Thyroid gland (tissue), 4 donors: Measurements from ENCODE around the gene RNF220. TPM values are rescaled to one million over a fixed set of nuclear protein-coding genes. Genes with fewer than 3 reads are reported as not detected.
A peak's percentile ranks its signal among the peaks of the same experiment; 100 is the strongest.

Experiments
- DNase-seq, 2 donors: peaks; one replicate each; pipeline ENCODE4 v3.0.0-alpha.2; 2019
- H3K27ac ChIP-seq, 3 donors: fragments of 200-600 bp; sonication (generic); 1 replicate in 2 of 3; 2 replicates in 1 of 3; pipeline ENCODE4 v1.5.1; 2016 to 2019; ENCODE audit warnings: mild to moderate bottlenecking in 1 of 3, moderate library complexity in 1 of 3
- H3K27me3 ChIP-seq: fragments of 200-600 bp; sonication (generic); one replicate; pipeline ENCODE4 v1.5.1; 2019
- H3K36me3 ChIP-seq, 2 donors: fragments of 200-600 bp; sonication (generic); one replicate each; pipeline ENCODE4 v1.5.1; 2016 to 2019
- H3K4me1 ChIP-seq, 2 donors: fragments of 200-600 bp; sonication (generic); one replicate each; pipeline ENCODE4 v1.5.1; 2017 to 2019
- H3K4me3 ChIP-seq, 3 donors: fragments of 200-600 bp; sonication (generic); replicated peaks in 1 of 3; 1 replicate in 2 of 3; 2 replicates in 1 of 3; pipeline ENCODE4 v1.5.1; 2016; ENCODE audit warnings: mild to moderate bottlenecking in 1 of 3
- H3K9me3 ChIP-seq: fragments of 200-600 bp; sonication (generic); one replicate; pipeline ENCODE4 v1.5.1; 2017
- POLR2A ChIP-seq, 2 donors: fragments of 450-650 bp; IDR thresholded peaks; one replicate each; pipeline ENCODE4 v1.6.1; 2017; ENCODE audit warnings: antibody characterized with exemption in 2 of 2, mild to moderate bottlenecking in 2 of 2, moderate library complexity in 1 of 2
- WGBS, 2 donors: methylation state at CpG; one replicate each; pipeline ENCODE4 v1.1.5; 2017; 5-methylcytosine and 5-hydroxymethylcytosine counted together
- intact Hi-C: fragments of 100-400 bp; cut with DNase I; formaldehyde crosslinking; loops from one replicate; pipeline ENCODE4 v1.15.1; 2023
- total RNA-seq, 4 donors: library from RNA; depleted of rRNA; stranded (reverse); fragments of >200 nt; gene quantifications; one replicate each; pipeline ENCODE4 v1.2.3, GENCODE V29; 2016
- TF ChIP-seq, protein P1 (sequence below), 6 experiments: fragments of 200-600 bp in 3 of 6; fragments of 450-650 bp in 3 of 6; sonication (generic) in 3 of 6; IDR thresholded peaks; one replicate each; pipeline ENCODE4 v1.5.1; 2016 to 2019; ENCODE audit warnings: antibody characterized with exemption in 6 of 6, mild to moderate bottlenecking in 2 of 6, inconsistent platforms in 1 of 6, moderate library complexity in 1 of 6

Gene RNF220
- total RNA-seq, 4 donors from 2014 or later, result 88.7 to 117 (median 102) TPM

DNA sequence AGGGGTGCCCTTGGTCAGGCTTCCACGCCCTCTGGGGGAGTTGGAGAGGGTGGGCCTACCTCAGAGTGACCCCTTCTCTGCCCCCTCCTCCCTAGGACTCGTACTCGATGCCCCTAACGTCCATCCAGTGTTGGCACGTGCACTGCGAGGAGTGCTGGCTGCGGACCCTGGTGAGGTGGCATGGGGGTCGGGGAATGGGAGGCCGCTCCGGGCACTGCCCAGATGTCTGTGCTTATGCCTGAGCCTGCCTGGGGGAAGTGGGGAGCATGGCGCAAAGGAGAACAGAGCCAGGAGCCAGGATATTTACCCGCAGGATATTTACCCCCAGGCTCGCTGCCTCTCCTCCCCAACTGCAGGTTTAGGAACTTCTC, 244.7 kb downstream of the RNF220 start:
- TF ChIP-seq, protein P1, sequence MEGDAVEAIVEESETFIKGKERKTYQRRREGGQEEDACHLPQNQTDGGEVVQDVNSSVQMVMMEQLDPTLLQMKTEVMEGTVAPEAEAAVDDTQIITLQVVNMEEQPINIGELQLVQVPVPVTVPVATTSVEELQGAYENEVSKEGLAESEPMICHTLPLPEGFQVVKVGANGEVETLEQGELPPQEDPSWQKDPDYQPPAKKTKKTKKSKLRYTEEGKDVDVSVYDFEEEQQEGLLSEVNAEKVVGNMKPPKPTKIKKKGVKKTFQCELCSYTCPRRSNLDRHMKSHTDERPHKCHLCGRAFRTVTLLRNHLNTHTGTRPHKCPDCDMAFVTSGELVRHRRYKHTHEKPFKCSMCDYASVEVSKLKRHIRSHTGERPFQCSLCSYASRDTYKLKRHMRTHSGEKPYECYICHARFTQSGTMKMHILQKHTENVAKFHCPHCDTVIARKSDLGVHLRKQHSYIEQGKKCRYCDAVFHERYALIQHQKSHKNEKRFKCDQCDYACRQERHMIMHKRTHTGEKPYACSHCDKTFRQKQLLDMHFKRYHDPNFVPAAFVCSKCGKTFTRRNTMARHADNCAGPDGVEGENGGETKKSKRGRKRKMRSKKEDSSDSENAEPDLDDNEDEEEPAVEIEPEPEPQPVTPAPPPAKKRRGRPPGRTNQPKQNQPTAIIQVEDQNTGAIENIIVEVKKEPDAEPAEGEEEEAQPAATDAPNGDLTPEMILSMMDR (IDR thresholded peaks at IDR 0.05), result no peak
- no peak for TF ChIP-seq POLR2A (IDR thresholded peaks at IDR 0.05)
- Histone ChIP-seq H3K4me3 (no peak overlapping the region), H3K4me1 (no peaks in the 10 kb centered on the region), H3K36me3 (peaks cover 41 to 51% of the 10 kb centered on the region in 2 donors), H3K27ac (no peak overlapping the region), H3K9me3 (no peaks in the 10 kb centered on the region), H3K27me3 (no peaks in the 10 kb centered on the region)
- no peak for DNase-seq
- WGBS, 2 donors, result 93 to 95% methylated on average over 10 to 13 of the region's 13 CpGs
- intact Hi-C loops, result no loop called here

DNA sequence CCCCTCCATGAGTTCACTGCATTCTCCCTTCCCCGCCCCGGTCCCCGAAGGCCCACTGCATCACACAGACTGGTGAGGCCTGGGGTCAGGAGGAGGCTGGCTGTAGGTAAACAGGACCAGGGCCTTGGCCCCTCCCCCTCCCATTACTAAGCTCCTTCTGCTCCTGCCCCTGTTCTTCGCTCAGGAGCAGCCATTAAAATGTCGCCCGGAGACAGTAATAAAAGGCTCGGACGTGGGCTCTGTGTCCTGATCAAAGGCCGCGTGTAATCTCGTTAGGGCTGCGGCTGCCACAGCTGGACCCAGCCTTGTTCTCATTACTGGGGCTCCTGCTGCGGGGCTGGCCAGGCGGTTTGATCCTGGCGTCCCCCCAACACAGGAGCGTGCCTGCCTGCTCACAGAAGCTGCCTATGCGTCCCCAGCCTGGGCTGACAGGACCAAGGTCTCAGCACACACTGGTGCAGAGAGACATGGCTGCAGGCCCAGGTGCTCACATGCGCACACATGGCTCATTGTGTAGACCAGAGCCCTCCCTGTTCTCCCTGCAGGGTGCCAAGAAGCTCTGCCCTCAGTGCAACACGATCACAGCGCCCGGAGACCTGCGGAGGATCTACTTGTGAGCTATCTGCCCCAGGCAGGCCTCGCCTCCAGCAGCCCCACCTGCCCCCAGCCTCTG, 245.2 kb downstream of the RNF220 start:
- no peak for TF ChIP-seq POLR2A (IDR thresholded peaks at IDR 0.05)
- TF ChIP-seq, protein P1 (IDR thresholded peaks at IDR 0.05), result no peak
- H3K36me3 ChIP-seq, result peaks cover 36 to 46% of the 10 kb centered on the region in 2 donors
- H3K4me1 ChIP-seq, result no peaks in the 10 kb centered on the region

DNA sequence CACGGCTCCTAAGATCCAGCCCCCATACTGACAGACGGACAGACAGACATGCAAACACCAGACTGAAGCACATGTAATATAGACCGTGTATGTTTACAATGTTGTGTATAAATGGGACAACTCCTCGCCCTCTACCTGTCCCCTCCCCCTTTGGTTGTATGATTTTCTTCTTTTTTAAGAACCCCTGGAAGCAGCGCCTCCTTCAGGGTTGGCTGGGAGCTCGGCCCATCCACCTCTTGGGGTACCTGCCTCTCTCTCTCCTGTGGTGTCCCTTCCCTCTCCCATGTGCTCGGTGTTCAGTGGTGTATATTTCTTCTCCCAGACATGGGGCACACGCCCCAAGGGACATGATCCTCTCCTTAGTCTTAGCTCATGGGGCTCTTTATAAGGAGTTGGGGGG, 246.0 kb downstream of the RNF220 start:
- intact Hi-C loops, result no loop called here
- H3K27me3 ChIP-seq, result no peaks in the 10 kb centered on the region
- peaks cover 28 to 38% of the 10 kb centered on the region in 2 donors for H3K36me3 ChIP-seq
- H3K27ac ChIP-seq, result no peak overlapping the region
- TF ChIP-seq, protein P1 (IDR thresholded peaks at IDR 0.05), result no peak
- TF ChIP-seq POLR2A (IDR thresholded peaks at IDR 0.05), result no peak
- no peaks in the 10 kb centered on the region for H3K4me1 ChIP-seq
- DNase-seq, result no peak
- H3K9me3 ChIP-seq, result no peaks in the 10 kb centered on the region
- no peak overlapping the region for H3K4me3 ChIP-seq
- WGBS, 2 donors, result 87 to 88% methylated on average over 8 of the region's 8 CpGs

More for the DNA sequence above, 245.2 kb downstream of the RNF220 start:
- Histone ChIP-seq H3K9me3 (no peaks in the 10 kb centered on the region), H3K27ac (no peak overlapping the region), H3K27me3 (no peaks in the 10 kb centered on the region), H3K4me3 (no peak overlapping the region)
- intact Hi-C loops, result no loop called here
- DNase-seq, result no peak
- 91% methylated on average over 22 of the region's 23 CpGs for WGBS, 2 donors

DNA sequence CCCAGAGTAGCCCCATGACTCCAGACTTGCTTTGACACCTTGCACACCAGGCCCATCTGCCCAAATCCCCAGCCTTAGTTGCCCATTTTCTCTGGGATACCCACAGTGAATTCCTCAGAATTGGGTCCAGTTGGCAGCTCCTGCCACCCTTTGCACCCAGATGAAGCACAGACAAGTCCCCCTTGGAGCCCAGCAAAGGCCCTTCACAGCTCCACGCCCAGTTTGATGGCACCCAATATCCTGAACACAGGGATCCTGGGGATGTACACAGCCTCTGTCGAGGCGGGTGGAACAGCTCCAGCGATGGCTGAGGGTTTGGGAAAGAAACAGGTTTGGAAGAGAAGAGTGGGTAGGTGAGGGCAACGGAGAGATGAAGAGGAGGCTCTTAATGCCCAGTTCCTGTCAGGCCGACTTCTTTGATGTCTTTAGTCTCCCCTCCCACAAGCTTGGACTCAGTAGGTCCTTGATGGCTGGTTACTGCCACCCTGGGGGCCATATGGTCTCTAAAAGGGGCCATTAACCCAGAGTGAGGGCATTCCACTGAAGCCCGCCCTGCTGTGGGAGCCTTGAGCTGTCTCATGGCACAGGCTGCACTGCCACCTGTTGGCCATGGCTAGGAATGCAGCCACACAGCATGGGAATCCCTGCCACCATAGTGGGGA, 247.5 kb downstream of the RNF220 start:
- Histone ChIP-seq H3K36me3 (peaks cover 26 to 31% of the 10 kb centered on the region in 2 donors), H3K27ac (no peak overlapping the region), H3K9me3 (no peaks in the 10 kb centered on the region), H3K27me3 (no peaks in the 10 kb centered on the region), H3K4me1 (no peaks in the 10 kb centered on the region), H3K4me3 (no peak overlapping the region)
- 60 to 66% methylated on average over 6 to 7 of the region's 7 CpGs for whole genome bisulfite sequencing, 2 donors
- no peak for TF ChIP-seq POLR2A (IDR thresholded peaks at IDR 0.05)
- TF ChIP-seq, protein P1 (IDR thresholded peaks at IDR 0.05), result peak; percentile 79 to 97 (median 84)
- peak; percentile 72 to 75 for DNase-seq
- intact Hi-C loops, result no loop called here
